Upper lobe of right lung (tissue), 1 donor: ENCODE data around the gene ACP7. TPM values are rescaled to one million over a fixed set of nuclear protein-coding genes. Genes with fewer than 3 reads are reported as not detected.
A peak's percentile ranks its signal among the peaks of the same experiment; 100 is the strongest.

ENCODE experiments used
- ATAC-seq: fragments of 200-7000 bp; cut with Tn5 transposase; one replicate; pipeline ENCODE4 v1.9.1; 2020; ENCODE audit warnings: mild to moderate bottlenecking, moderate library complexity
- DNase-seq: peaks from one replicate; pipeline ENCODE4 v3.0.0-alpha.2; 2020
- H3K27ac ChIP-seq: fragments of 200-600 bp; one replicate; pipeline ENCODE4 v1.8.0; 2022
- H3K27me3 ChIP-seq: fragments of 200-600 bp; one replicate; pipeline ENCODE4 v1.8.0; 2022; ENCODE audit warnings: mild to moderate bottlenecking
- H3K36me3 ChIP-seq: fragments of 200-600 bp; one replicate; pipeline ENCODE4 v1.8.0; 2022
- H3K4me1 ChIP-seq: fragments of 200-600 bp; one replicate; pipeline ENCODE4 v1.8.0; 2022
- H3K4me3 ChIP-seq: fragments of 200-600 bp; one replicate; pipeline ENCODE4 v1.8.0; 2022; ENCODE audit warnings: mild to moderate bottlenecking
- H3K9me3 ChIP-seq: fragments of 200-600 bp; one replicate; pipeline ENCODE4 v1.8.0; 2022
- CTCF ChIP-seq: fragments of 200-600 bp; IDR thresholded peaks from one replicate; pipeline ENCODE4 v1.8.0; 2022; ENCODE audit warnings: antibody characterized with exemption
- intact Hi-C: fragments of 100-400 bp; cut with DNase I; formaldehyde crosslinking; loops from one replicate; pipeline ENCODE4 v1.11.0; 2022
- total RNA-seq: library from RNA; stranded (reverse); fragmentation: NEBNext Ultra II Directional; extraction: Animal tissue kit (Norgen Biotek cat#: 25700); gene quantifications from one replicate; pipeline ENCODE4 v1.2.1, GENCODE V29; 2021
- donor health status: DM: no; HTN: yes; CAD: no; lungs with severe emphysema.

ACP7 gene
- total RNA-seq, 1 donor from 2014 or later: not detected

GRCh38 chr19:39122934-39123731 is 39.0 kb downstream of the ACP7 start:
- Histone ChIP-seq H3K4me3 (no peak overlapping the region), H3K27me3 (no peaks in the 10 kb centered on the region), H3K27ac (peak overlapping the region; percentile 11), H3K4me1 (peaks cover 4% of the 10 kb centered on the region), H3K9me3 (no peaks in the 10 kb centered on the region), H3K36me3 (no peaks in the 10 kb centered on the region)
- ATAC-seq (no peak), DNase-seq (no peak)
- no peak for TF ChIP-seq CTCF
- intact Hi-C loops: loop anchor here (5.0 to 10.0 kb wide), 2 partner anchors 64 to 202 kb away; partner anchors contain the start of gene LRFN1

- H3K27me3 ChIP-seq: no peaks in the 10 kb centered on the region
- TF ChIP-seq CTCF: no peak
- peaks cover 16% of the 10 kb centered on the region for H3K4me1 ChIP-seq
- H3K36me3 ChIP-seq: no peaks in the 10 kb centered on the region
- DNase-seq: no peak
- intact Hi-C loops: loop anchor here (5.0 to 10.0 kb wide), 2 partner anchors 63 to 201 kb away; partner anchors contain the start of gene LRFN1
- H3K27ac ChIP-seq: no peak overlapping the region
- ATAC-seq: no peak
- no peaks in the 10 kb centered on the region for H3K9me3 ChIP-seq
- no peak overlapping the region for H3K4me3 ChIP-seq
Measured at GRCh38 chr19:39124136-39124764, 40.1 kb downstream of the ACP7 start.

- DNase-seq: no peak
- Histone ChIP-seq H3K36me3 (no peaks in the 10 kb centered on the region), H3K27ac (peak overlapping the region; percentile 63), H3K27me3 (no peaks in the 10 kb centered on the region), H3K4me1 (peaks cover 19% of the 10 kb centered on the region), H3K9me3 (no peaks in the 10 kb centered on the region), H3K4me3 (peak overlapping the region; percentile 64)
- intact Hi-C loops: loop anchor here (10.0 kb wide), 1 partner anchor 200 kb away; the partner anchor contains the start of gene LRFN1
- ATAC-seq: no peak
- TF ChIP-seq CTCF: no peak
Measured at GRCh38 chr19:39125199-39125553, 41.0 kb downstream of the ACP7 start.

- Histone ChIP-seq H3K36me3 (no peaks in the 10 kb centered on the region), H3K9me3 (no peaks in the 10 kb centered on the region), H3K4me3 (peak within 1 kb of the TSS; percentile 64), H3K27ac (peak within 1 kb of the TSS; percentile 63), H3K4me1 (peaks cover 22% of the 10 kb centered on the region), H3K27me3 (no peaks in the 10 kb centered on the region)
- TF ChIP-seq CTCF: no peak
- peak; percentile 99 for DNase-seq
- ATAC-seq: peak; percentile 97
- intact Hi-C loops: loop anchor here (10.0 kb wide), 1 partner anchor 199 kb away; the partner anchor contains the start of gene LRFN1
Measured at GRCh38 chr19:39125554-39126311, 41.6 kb downstream of the ACP7 start, which contains the start of gene PAK4. Gene PAK4 (plus strand): TSS chr19:39125786. CDS start chr19:39169554, 43,768 bp downstream.
